Astrocyte (in vitro differentiated cells and primary cell): Measurements from ENCODE around the gene LACC1. TPM values are rescaled to one million over a fixed set of nuclear protein-coding genes. Genes with fewer than 3 reads are reported as not detected.

Source experiments
- DNase-seq: peaks from one replicate; pipeline ENCODE4 v3.0.0-alpha.2; 2010; ENCODE audit warnings: low read depth
- FAIRE-seq: peaks from 2 replicates; lab custom pipeline; 2011; peaks lifted over from hg19 to GRCh38; lab: Jason Lieb, UNC
- H2AFZ ChIP-seq: 2 replicates; pipeline ENCODE4 v1.6.0; 2012; ENCODE audit warnings: low read depth, low read length, inconsistent platforms
- H3K27ac ChIP-seq: 2 replicates; pipeline ENCODE4 v1.5.1; 2011; ENCODE audit warnings: low read depth, low read length, inconsistent platforms
- H3K27me3 ChIP-seq: 2 replicates; pipeline ENCODE4 v1.6.0; 2011; ENCODE audit warnings: low read length, inconsistent platforms; ENCODE audit not compliant: insufficient read depth
- H3K36me3 ChIP-seq: 2 replicates; pipeline ENCODE4 v1.5.1; 2011; ENCODE audit warnings: low read length, inconsistent platforms; ENCODE audit not compliant: insufficient read depth
- H3K4me1 ChIP-seq: 2 replicates; pipeline ENCODE4 v1.5.1; 2011; ENCODE audit warnings: low read length, inconsistent platforms; ENCODE audit not compliant: insufficient read depth
- H3K4me2 ChIP-seq: 2 replicates; pipeline ENCODE4 v1.6.0; 2012; ENCODE audit warnings: low read length, inconsistent platforms
- H3K4me3 ChIP-seq: 2 replicates; pipeline ENCODE4 v1.5.1; 2011; ENCODE audit warnings: low read depth, mild to moderate bottlenecking, low read length, inconsistent platforms; ENCODE audit not compliant: insufficient read depth
- H3K79me2 ChIP-seq: 2 replicates; pipeline ENCODE4 v1.6.0; 2012; ENCODE audit warnings: mild to moderate bottlenecking, low read length, inconsistent platforms; ENCODE audit not compliant: insufficient read depth
- H3K9ac ChIP-seq: 2 replicates; pipeline ENCODE4 v1.6.0; 2012; ENCODE audit warnings: mild to moderate bottlenecking, low read length, inconsistent platforms
- H3K9me3 ChIP-seq: 2 replicates; pipeline ENCODE4 v1.5.1; 2012; ENCODE audit warnings: low read depth, mild to moderate bottlenecking, low read length, inconsistent platforms; ENCODE audit not compliant: insufficient read depth
- H4K20me1 ChIP-seq: 2 replicates; pipeline ENCODE4 v1.6.0; 2012; ENCODE audit warnings: low read length, inconsistent platforms; ENCODE audit not compliant: insufficient read depth
- H3K27ac Mint-ChIP-seq: one replicate; pipeline ENCODE4 v1.8.0; 2021; ENCODE audit warnings: mild to moderate bottlenecking, mixed read lengths; ENCODE audit not compliant: unreplicated experiment
- H3K27me3 Mint-ChIP-seq: one replicate; pipeline ENCODE4 v1.8.0; 2021; ENCODE audit warnings: low read depth, mixed read lengths; ENCODE audit not compliant: unreplicated experiment
- H3K36me3 Mint-ChIP-seq: one replicate; pipeline ENCODE4 v1.8.0; 2021; ENCODE audit warnings: low read depth, mixed read lengths; ENCODE audit not compliant: unreplicated experiment
- H3K4me1 Mint-ChIP-seq: one replicate; pipeline ENCODE4 v1.8.0; 2021; ENCODE audit warnings: low read depth, mixed read lengths; ENCODE audit not compliant: unreplicated experiment
- H3K4me3 Mint-ChIP-seq: one replicate; pipeline ENCODE4 v1.8.0; 2021; ENCODE audit warnings: mild to moderate bottlenecking, moderate library complexity, mixed read lengths; ENCODE audit not compliant: unreplicated experiment
- H3K9me3 Mint-ChIP-seq: one replicate; pipeline ENCODE4 v1.8.0; 2021; ENCODE audit warnings: mild to moderate bottlenecking, mixed read lengths; ENCODE audit not compliant: unreplicated experiment
- EZH2 ChIP-seq: IDR thresholded peaks from 2 replicates; pipeline ENCODE4 v1.6.1; 2012; ENCODE audit warnings: mild to moderate bottlenecking, low read length, inconsistent platforms; ENCODE audit not compliant: insufficient read depth
- total RNA-seq: library from RNA; stranded (reverse); gene quantifications from 2 replicates; pipeline ENCODE4 v1.2.1, GENCODE V29; 2021
- TF ChIP-seq, protein P1 (sequence below): IDR thresholded peaks from 2 replicates; pipeline ENCODE4 v1.5.1; 2011; ENCODE audit warnings: low read depth, mild to moderate bottlenecking, inconsistent platforms, low read length, moderate library complexity; ENCODE audit not compliant: insufficient read depth

Gene LACC1
- total RNA-seq, 1 donor from 2014 or later, result 9.2 TPM

DNA sequence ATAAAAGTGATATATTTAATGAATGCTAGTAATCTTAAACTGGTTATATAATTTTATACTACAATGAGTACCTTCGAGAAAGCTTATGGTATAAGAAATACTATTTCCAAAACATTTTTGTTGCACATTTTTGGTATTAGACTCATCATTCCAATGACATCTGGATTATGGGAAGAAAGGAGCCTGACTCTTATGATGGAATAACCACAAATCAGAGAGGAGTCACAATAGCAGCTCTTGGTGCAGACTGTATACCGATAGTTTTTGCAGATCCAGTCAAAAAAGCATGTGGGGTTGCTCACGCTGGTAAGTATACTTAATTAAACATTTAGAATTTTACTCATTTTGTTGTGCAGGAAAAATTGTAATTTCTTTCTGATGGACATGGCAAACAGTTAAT is 3.9 kb downstream of the LACC1 start:
- H2AFZ ChIP-seq, result no peak overlapping the region
- no peak overlapping the region for H3K27ac ChIP-seq
- no peak overlapping the region for H3K4me2 ChIP-seq
- H3K4me1 Mint-ChIP-seq, result peaks cover 11% of the 10 kb centered on the region
- no peaks in the 10 kb centered on the region for H3K9me3 Mint-ChIP-seq
- no peak overlapping the region for H3K4me3 Mint-ChIP-seq
- H3K27me3 ChIP-seq, result no peaks in the 10 kb centered on the region
- TF ChIP-seq, protein P1, sequence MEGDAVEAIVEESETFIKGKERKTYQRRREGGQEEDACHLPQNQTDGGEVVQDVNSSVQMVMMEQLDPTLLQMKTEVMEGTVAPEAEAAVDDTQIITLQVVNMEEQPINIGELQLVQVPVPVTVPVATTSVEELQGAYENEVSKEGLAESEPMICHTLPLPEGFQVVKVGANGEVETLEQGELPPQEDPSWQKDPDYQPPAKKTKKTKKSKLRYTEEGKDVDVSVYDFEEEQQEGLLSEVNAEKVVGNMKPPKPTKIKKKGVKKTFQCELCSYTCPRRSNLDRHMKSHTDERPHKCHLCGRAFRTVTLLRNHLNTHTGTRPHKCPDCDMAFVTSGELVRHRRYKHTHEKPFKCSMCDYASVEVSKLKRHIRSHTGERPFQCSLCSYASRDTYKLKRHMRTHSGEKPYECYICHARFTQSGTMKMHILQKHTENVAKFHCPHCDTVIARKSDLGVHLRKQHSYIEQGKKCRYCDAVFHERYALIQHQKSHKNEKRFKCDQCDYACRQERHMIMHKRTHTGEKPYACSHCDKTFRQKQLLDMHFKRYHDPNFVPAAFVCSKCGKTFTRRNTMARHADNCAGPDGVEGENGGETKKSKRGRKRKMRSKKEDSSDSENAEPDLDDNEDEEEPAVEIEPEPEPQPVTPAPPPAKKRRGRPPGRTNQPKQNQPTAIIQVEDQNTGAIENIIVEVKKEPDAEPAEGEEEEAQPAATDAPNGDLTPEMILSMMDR, result no peak
- TF ChIP-seq EZH2, result no peak
- H3K36me3 Mint-ChIP-seq, result peaks cover 2% of the 10 kb centered on the region
- H4K20me1 ChIP-seq, result no peaks in the 10 kb centered on the region
- no peak overlapping the region for H3K4me3 ChIP-seq
- no peak overlapping the region for H3K27ac Mint-ChIP-seq
- no peaks in the 10 kb centered on the region for H3K36me3 ChIP-seq
- no peak overlapping the region for H3K9ac ChIP-seq
- DNase-seq (peak; percentile 27), FAIRE-seq (no peak)
- H3K9me3 ChIP-seq, result no peaks in the 10 kb centered on the region
- no peaks in the 10 kb centered on the region for H3K79me2 ChIP-seq
- H3K4me1 ChIP-seq, result peaks cover 7% of the 10 kb centered on the region
- no peaks in the 10 kb centered on the region for H3K27me3 Mint-ChIP-seq

DNA sequence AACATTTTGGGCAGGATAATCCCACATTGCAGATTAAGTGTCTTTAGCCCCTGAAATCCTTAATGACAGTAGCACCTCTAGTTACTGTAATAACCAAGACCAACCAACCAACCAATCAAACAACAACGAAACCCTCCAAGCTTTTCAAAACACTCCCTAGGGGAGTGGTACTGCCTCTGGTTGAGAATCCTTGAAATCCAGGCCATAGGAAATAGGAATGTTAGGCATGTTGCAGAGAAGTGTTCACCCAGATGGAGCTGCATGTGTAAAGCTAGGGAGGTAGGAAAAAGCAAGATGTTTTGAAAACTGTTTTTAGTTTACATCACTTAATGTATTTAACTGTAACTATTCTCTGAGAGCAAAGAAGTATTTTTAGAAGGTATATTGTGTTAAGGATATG is 4.5 kb downstream of the LACC1 start:
- Mint-ChIP-seq H3K27ac (no peak overlapping the region), H3K4me1 (peaks cover 11% of the 10 kb centered on the region), H3K4me3 (no peak overlapping the region), H3K9me3 (no peaks in the 10 kb centered on the region), H3K36me3 (peaks cover 2% of the 10 kb centered on the region), H3K27me3 (no peaks in the 10 kb centered on the region)
- Histone ChIP-seq H2AFZ (no peak overlapping the region), H3K4me1 (peaks cover 3% of the 10 kb centered on the region), H3K27ac (no peak overlapping the region), H3K4me2 (no peak overlapping the region), H3K9me3 (no peaks in the 10 kb centered on the region), H4K20me1 (no peaks in the 10 kb centered on the region), H3K79me2 (no peaks in the 10 kb centered on the region), H3K4me3 (no peak overlapping the region), H3K36me3 (no peaks in the 10 kb centered on the region), H3K9ac (no peak overlapping the region), H3K27me3 (no peaks in the 10 kb centered on the region)
- DNase-seq (no peak), FAIRE-seq (no peak)
- TF ChIP-seq, protein P1, result no peak
- TF ChIP-seq EZH2, result no peak

DNA sequence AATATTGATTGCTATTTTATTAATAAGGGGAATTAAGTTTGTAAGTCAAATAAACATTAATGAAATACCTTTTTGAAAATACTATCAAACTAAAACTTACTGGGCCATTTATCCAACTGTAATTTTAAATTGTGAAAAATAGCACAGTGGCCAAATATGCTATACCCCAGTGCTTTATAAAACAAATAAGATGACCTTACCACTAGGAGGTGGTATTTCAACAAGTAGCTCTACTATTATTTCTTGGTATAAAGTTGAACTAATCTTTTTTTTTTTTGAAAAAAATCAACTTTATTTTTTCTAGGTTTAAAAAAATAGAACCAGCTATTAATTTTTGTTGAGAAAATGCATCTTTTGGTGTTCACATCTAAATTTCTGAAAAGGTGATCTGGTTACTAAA is 14.7 kb downstream of the LACC1 start:
- Mint-ChIP-seq H3K36me3 (no peaks in the 10 kb centered on the region), H3K4me1 (peaks cover 6% of the 10 kb centered on the region), H3K9me3 (no peaks in the 10 kb centered on the region), H3K27me3 (no peaks in the 10 kb centered on the region), H3K27ac (no peak overlapping the region), H3K4me3 (no peak overlapping the region)
- no peak for DNase-seq
- Histone ChIP-seq H4K20me1 (no peaks in the 10 kb centered on the region), H2AFZ (no peak overlapping the region), H3K4me2 (no peak overlapping the region), H3K9me3 (no peaks in the 10 kb centered on the region), H3K36me3 (no peaks in the 10 kb centered on the region), H3K79me2 (no peaks in the 10 kb centered on the region), H3K4me1 (no peaks in the 10 kb centered on the region), H3K27me3 (no peaks in the 10 kb centered on the region), H3K9ac (no peak overlapping the region), H3K27ac (no peak overlapping the region), H3K4me3 (no peak overlapping the region)
- TF ChIP-seq, protein P1, result no peak
- no peak for TF ChIP-seq EZH2
- FAIRE-seq, result no peak
